Spleen (tissue), 7 donors: ENCODE data around the gene APCDD1L.

Experiments
- POLR2AphosphoS5 ChIP-seq, 3 donors: sonication (generic); formaldehyde crosslinking; IDR thresholded peaks; one replicate each; pipeline ENCODE4 v1.5.1; 2017; ENCODE audit warnings: antibody characterized with exemption in 3 of 3
- TF ChIP-seq, protein P1 (sequence below), 11 experiments: fragments of 200-600 bp in 7 of 11; fragments of 450-650 bp in 4 of 11; sonication (generic) in 4 of 11; IDR thresholded peaks in 8 of 11; conservative IDR thresholded peaks in 3 of 11; 1 replicate in 7 of 11; 2 replicates in 4 of 11; pipeline versions ENCODE4 v1.4.0 to v1.8.0; 2016 to 2021; ENCODE audit warnings: antibody characterized with exemption in 11 of 11, inconsistent platforms in 4 of 11, mild to moderate bottlenecking in 1 of 11
- donor health status: DM: no; HTN: no; CAD: no; lungs with moderate emphysema.
- donor health status: DM: no; HTN: no; CAD: no.
- donor health status: DM: no; HTN: no; CAD: no.

DNA sequence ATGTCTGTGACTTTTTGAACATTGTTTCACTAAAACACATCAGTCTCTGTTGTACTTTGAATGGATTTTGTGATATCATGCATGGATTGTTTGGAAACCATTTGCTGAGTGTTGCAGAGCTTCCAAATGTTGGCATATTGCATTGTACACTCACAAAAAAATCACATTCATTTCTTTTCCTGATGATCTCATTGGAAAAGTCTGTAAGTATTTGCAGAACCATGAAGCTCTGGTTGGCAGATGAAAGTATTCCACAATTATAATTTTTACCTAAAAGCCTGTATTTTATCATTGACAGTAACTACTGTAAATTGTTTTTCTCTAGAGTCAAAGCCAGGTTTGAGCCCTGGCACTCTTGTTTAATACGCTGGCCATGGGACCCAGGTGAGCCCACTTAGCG, 84.1 kb downstream of the APCDD1L start:
- TF ChIP-seq, protein P1, sequence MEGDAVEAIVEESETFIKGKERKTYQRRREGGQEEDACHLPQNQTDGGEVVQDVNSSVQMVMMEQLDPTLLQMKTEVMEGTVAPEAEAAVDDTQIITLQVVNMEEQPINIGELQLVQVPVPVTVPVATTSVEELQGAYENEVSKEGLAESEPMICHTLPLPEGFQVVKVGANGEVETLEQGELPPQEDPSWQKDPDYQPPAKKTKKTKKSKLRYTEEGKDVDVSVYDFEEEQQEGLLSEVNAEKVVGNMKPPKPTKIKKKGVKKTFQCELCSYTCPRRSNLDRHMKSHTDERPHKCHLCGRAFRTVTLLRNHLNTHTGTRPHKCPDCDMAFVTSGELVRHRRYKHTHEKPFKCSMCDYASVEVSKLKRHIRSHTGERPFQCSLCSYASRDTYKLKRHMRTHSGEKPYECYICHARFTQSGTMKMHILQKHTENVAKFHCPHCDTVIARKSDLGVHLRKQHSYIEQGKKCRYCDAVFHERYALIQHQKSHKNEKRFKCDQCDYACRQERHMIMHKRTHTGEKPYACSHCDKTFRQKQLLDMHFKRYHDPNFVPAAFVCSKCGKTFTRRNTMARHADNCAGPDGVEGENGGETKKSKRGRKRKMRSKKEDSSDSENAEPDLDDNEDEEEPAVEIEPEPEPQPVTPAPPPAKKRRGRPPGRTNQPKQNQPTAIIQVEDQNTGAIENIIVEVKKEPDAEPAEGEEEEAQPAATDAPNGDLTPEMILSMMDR (IDR thresholded peaks at IDR 0.05 in 8 of 11, conservative IDR thresholded peaks at IDR 0.05 in 3 of 11), result no peak
- no peak for TF ChIP-seq POLR2AphosphoS5 (IDR thresholded peaks at IDR 0.05)
